ENCODE data around the gene AHCYL2. TPM values are rescaled to one million over a fixed set of nuclear protein-coding genes. Genes with fewer than 3 reads are reported as not detected.

AHCYL2 gene
- 10 to 100 TPM; 22.7 to 41.0 (median 35.7) TPM for total RNA-seq

GRCh38 chr7:129224251-129225205 is at the start of gene AHCYL2:
Gene AHCYL2, plus strand, starts transcription at chr7:129225030.
- intact Hi-C loops (cut with DNase I; ENCODE audit: low total_unique reads) (loop anchor here (2.0 to 10.0 kb wide), 5 partner anchors 46 to 1720 kb away; partner anchors contain the start of gene NRF1), in situ Hi-C loops (cut with MboI; ENCODE audit: low sequenced_read_pairs in 4 of 4) (loop anchor here in 1 of 4 donors (25.0 kb wide), 1 partner anchor 238 kb away; no protein-coding TSS in a partner anchor)
- no peaks in the 10 kb centered on the region for H3K9me3 ChIP-seq
- H3K27ac ChIP-seq, result peak within 1 kb of the TSS; percentile 91 to 98 (median 94)
- TF ChIP-seq POLR2A (IDR thresholded peaks at IDR 0.05), result peak; percentile 51 to 59
- no peak for TF ChIP-seq CTCF (IDR thresholded peaks at IDR 0.05 in 4 of 5, conservative IDR thresholded peaks at IDR 0.05 in 1 of 5)
- ATAC-seq, result peak; percentile 89 to 90
- H3K36me3 ChIP-seq, result no peaks in the 10 kb centered on the region
- DNase-seq, result peak; percentile 97
- peak within 1 kb of the TSS; percentile 67 to 82 (median 70) for H3K4me3 ChIP-seq
- peaks cover 31 to 36% of the 10 kb centered on the region in 2 donors for H3K4me1 ChIP-seq
- H3K27me3 ChIP-seq, result no peaks in the 10 kb centered on the region

DNA sequence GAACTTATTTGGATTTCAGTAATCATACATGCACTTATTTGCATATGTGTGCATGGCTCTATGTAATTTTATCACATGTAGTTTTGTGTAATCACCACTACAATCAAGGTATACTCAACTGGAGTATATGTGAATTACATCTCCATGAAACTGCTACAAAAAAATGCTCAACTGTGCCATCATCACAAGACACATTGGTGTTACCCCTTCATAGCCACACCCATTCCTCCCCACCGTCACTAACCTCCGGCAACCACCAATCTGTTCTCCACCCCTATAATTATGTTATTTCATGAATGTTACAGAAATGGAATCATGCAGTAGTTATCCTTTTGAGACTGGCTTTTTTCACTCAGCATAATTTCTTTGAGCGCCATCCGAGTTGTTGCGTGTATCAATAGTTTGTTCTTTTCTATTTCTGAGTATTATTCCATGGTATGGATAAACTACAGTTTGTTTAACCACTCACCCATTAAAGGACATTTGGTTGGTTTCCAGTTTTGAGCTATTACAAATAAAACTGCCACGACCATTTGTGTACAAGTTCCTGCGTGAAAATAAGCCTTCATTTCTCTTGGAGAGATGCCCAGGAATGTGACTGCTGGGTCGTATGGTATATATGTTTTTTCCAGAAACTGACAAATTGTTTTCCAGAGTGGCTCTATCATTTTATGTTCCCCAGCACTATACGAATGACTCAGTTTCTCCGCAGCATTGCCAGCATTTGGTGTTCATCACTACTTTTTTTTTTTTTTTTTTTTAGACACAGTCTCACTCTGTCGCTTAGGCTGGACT is 47.7 kb upstream of the AHCYL2 start:
- no peak overlapping the region for H3K27ac ChIP-seq
- ATAC-seq (no peak), DNase-seq (no peak)
- intact Hi-C loops (cut with DNase I; ENCODE audit: low total_unique reads) (no loop called here), in situ Hi-C loops (cut with MboI; ENCODE audit: low sequenced_read_pairs in 4 of 4) (no loop called here)
- H3K9me3 ChIP-seq, result no peaks in the 10 kb centered on the region
- H3K36me3 ChIP-seq, result no peaks in the 10 kb centered on the region
- no peak for TF ChIP-seq POLR2A (IDR thresholded peaks at IDR 0.05)
- no peak for TF ChIP-seq CTCF (IDR thresholded peaks at IDR 0.05 in 4 of 5, conservative IDR thresholded peaks at IDR 0.05 in 1 of 5)
- H3K4me3 ChIP-seq, result no peak overlapping the region
- H3K4me1 ChIP-seq, result no peaks in the 10 kb centered on the region
- peaks cover 0 to 10% (median 5%) of the 10 kb centered on the region in 3 donors for H3K27me3 ChIP-seq

DNA sequence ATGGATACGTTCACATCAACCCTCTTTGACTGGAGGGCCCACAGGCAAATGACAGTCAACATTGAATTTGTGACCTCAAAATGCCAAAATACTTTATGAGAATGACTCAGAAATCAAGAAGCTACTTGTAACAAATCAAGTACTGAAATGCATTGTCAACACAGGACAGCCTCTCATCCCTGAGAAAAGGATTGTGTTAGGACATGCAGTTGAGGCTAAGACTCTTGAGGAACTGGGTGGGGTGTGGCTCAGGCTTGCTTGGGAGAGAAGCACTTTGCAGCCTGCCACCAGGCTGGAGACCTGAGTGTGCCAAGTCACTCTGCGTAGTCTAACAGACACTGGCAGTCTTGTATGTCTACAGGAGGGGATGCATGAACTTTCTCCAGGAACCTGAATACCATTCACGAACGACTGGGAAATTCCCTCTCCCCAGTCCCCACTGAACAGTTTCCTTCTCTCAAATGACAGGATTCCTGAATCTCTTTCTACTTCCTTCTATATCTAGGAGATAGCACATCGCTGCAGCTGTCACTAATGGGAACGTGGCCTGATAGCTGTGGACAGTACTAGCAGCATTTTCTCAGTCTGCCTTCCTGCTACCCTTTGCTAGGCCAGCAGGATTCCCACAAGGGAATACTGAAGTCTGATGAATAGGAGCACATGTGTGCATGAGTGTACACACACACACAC is 39.7 kb upstream of the AHCYL2 start:
- Histone ChIP-seq H3K36me3 (no peaks in the 10 kb centered on the region), H3K27ac (no peak overlapping the region), H3K9me3 (no peaks in the 10 kb centered on the region), H3K27me3 (no peaks in the 10 kb centered on the region), H3K4me3 (no peak overlapping the region), H3K4me1 (peaks cover 2 to 10% of the 10 kb centered on the region in 2 donors)
- in situ Hi-C loops (cut with MboI; ENCODE audit: low sequenced_read_pairs in 4 of 4), result no loop called here
- DNase-seq, result no peak
- no peak for TF ChIP-seq POLR2A (IDR thresholded peaks at IDR 0.05)
- no peak for TF ChIP-seq CTCF (IDR thresholded peaks at IDR 0.05 in 4 of 5, conservative IDR thresholded peaks at IDR 0.05 in 1 of 5)
- ATAC-seq, result no peak
- intact Hi-C loops (cut with DNase I; ENCODE audit: low total_unique reads), result no loop called here

GRCh38 chr7:129186749-129187260 is 38.0 kb upstream of the AHCYL2 start:
- Histone ChIP-seq H3K4me3 (no peak overlapping the region), H3K9me3 (no peaks in the 10 kb centered on the region), H3K4me1 (peaks cover 4 to 13% of the 10 kb centered on the region in 2 donors), H3K36me3 (no peaks in the 10 kb centered on the region), H3K27me3 (no peaks in the 10 kb centered on the region), H3K27ac (no peak overlapping the region)
- no peak for ATAC-seq
- in situ Hi-C loops (cut with MboI; ENCODE audit: low sequenced_read_pairs in 4 of 4), result no loop called here
- no peak for DNase-seq
- intact Hi-C loops (cut with DNase I; ENCODE audit: low total_unique reads), result no loop called here
- TF ChIP-seq POLR2A (IDR thresholded peaks at IDR 0.05) (no peak), CTCF (IDR thresholded peaks at IDR 0.05 in 4 of 5, conservative IDR thresholded peaks at IDR 0.05 in 1 of 5) (no peak)

All from gastrocnemius medialis (tissue), 4 donors.